ENCODE measurements around the gene SLC35E1. TPM values are rescaled to one million over a fixed set of nuclear protein-coding genes. Genes with fewer than 3 reads are reported as not detected.

SLC35E1 gene
- total and polyA plus RNA-seq, 2 of the 4 experiments (the other 2 are of a cell fraction): 22.6 to 38.0 TPM

DNA sequence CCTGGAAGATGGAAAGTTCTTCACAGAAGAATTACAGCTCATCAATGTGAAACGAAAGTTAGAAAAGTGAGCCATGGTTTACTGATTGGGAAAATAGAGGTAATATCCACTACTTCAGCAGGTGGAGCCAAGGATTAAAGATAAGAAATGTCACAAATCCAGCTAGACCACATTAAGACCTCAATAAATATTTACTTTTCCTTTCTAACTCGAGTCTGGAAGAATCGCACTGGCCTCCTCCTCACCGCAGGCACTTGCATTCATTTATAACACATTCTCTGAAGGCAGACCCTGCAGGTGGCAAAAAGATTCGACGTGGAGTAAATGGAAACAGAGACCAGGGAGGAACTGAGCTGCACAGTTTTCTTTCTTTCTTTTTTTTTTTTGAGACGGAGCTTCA lies 7.4 kb downstream of the SLC35E1 start:
- H3K27me3 ChIP-seq (ENCODE audit: control insufficient read depth, insufficient read depth, low read length): no peaks in the 10 kb centered on the region

More for the DNA sequence above, 7.4 kb downstream of the SLC35E1 start:
- dilution Hi-C loops (cut with HindIII; ENCODE audit: low sequenced_read_pairs, unreplicated experiment) (no loop called here), in situ Hi-C loops (cut with MboI; ENCODE audit: low sequenced_read_pairs) (no loop called here), intact Hi-C loops (cut with micrococcal nuclease) (no loop called here)
- Histone ChIP-seq H2AK5ac (ENCODE audit: low read depth, low read length) (no peak overlapping the region), H3K56ac (ENCODE audit: extremely low read depth, insufficient read depth, low read length) (no peak overlapping the region), H2AFZ (replicated peaks; ENCODE audit: low read length, poor library complexity) (no peak overlapping the region), H3K18ac (ENCODE audit: low read depth, low read length) (no peak overlapping the region), H3K23ac (ENCODE audit: low read depth, low read length) (no peak overlapping the region), H4K5ac (ENCODE audit: low read depth, low read length) (no peak overlapping the region), H2AK9ac (replicated peaks; ENCODE audit: low read depth, low read length, poor library complexity) (no peak overlapping the region), H4K8ac (ENCODE audit: low read depth in 2 of 2, low read length in 2 of 2) (no peak overlapping the region), H3K36me3 (ENCODE audit: control insufficient read depth, insufficient read depth, low read length) (peaks cover 54% of the 10 kb centered on the region), H2BK15ac (ENCODE audit: low read depth, low read length) (no peak overlapping the region), H3K79me1 (ENCODE audit: low read depth in 1 of 2, low read length in 2 of 2) (peaks cover 22 to 59% of the 10 kb centered on the region in 2 experiments), H3K4ac (ENCODE audit: low read depth, low read length) (no peak overlapping the region), H3K9me1 (ENCODE audit: insufficient read depth, low read length) (peaks cover 7% of the 10 kb centered on the region), H3K9me3 (ENCODE audit: control insufficient read depth, insufficient read depth, low read length) (no peaks in the 10 kb centered on the region), H4K20me1 (ENCODE audit: insufficient read depth, low read length) (peaks cover 13% of the 10 kb centered on the region), H4K91ac (ENCODE audit: insufficient read depth, low read depth, low read length) (no peak overlapping the region), H2BK5ac (ENCODE audit: low read depth, low read length, poor library complexity, severe bottlenecking) (no peak overlapping the region), H3K4me3 (ENCODE audit: insufficient read depth, low read depth, low read length) (no peak overlapping the region), H3K27ac (ENCODE audit: insufficient read depth, low read length) (no peak overlapping the region), H3K4me1 (ENCODE audit: control insufficient read depth, insufficient read depth, low read length) (peaks cover 2% of the 10 kb centered on the region), H3K4me2 (ENCODE audit: low read depth, low read length) (no peak overlapping the region), H2BK20ac (ENCODE audit: low read depth, low read length) (no peak overlapping the region), H3K14ac (replicated peaks; ENCODE audit: low read depth, low read length) (no peak overlapping the region), H3K9ac (ENCODE audit: low read depth, low read length) (no peak overlapping the region), H2BK120ac (ENCODE audit: low read depth, low read length) (no peak overlapping the region)
- TF ChIP-seq RFX5 (IDR thresholded peaks at IDR 0.05; ENCODE audit: low read depth, low read length) (no peak), POLR2A (IDR thresholded peaks at IDR 0.05; ENCODE audit: low read depth, low read length) (no peak), SMC3 (IDR thresholded peaks at IDR 0.05; ENCODE audit: low read depth, low read length) (no peak), CEBPB (IDR thresholded peaks at IDR 0.05; ENCODE audit: low read depth, low read length) (no peak), RAD21 (IDR thresholded peaks at IDR 0.05; ENCODE audit: low read length) (no peak), CHD1 (IDR thresholded peaks at IDR 0.05; ENCODE audit: low read depth, low read length) (no peak), MXI1 (IDR thresholded peaks at IDR 0.05; ENCODE audit: borderline replicate concordance, low read depth, low read length) (no peak), NFE2L2 (IDR thresholded peaks at IDR 0.05; ENCODE audit: low read depth, low read length) (no peak), MAFK (IDR thresholded peaks at IDR 0.05; ENCODE audit: low read depth, low read length) (no peak), RCOR1 (IDR thresholded peaks at IDR 0.05; ENCODE audit: insufficient replicate concordance, low read length) (no peak), FOS (IDR thresholded peaks at IDR 0.05; ENCODE audit: low read depth, low read length) (no peak), BHLHE40 (IDR thresholded peaks at IDR 0.05; ENCODE audit: low read depth, low read length) (no peak), MAZ (IDR thresholded peaks at IDR 0.05; ENCODE audit: borderline replicate concordance, low read depth, low read length) (no peak)
- TF ChIP-seq, protein P1, sequence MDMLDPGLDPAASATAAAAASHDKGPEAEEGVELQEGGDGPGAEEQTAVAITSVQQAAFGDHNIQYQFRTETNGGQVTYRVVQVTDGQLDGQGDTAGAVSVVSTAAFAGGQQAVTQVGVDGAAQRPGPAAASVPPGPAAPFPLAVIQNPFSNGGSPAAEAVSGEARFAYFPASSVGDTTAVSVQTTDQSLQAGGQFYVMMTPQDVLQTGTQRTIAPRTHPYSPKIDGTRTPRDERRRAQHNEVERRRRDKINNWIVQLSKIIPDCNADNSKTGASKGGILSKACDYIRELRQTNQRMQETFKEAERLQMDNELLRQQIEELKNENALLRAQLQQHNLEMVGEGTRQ (IDR thresholded peaks at IDR 0.05; ENCODE audit: low read depth, low read length): no peak
- TF ChIP-seq, protein P2, sequence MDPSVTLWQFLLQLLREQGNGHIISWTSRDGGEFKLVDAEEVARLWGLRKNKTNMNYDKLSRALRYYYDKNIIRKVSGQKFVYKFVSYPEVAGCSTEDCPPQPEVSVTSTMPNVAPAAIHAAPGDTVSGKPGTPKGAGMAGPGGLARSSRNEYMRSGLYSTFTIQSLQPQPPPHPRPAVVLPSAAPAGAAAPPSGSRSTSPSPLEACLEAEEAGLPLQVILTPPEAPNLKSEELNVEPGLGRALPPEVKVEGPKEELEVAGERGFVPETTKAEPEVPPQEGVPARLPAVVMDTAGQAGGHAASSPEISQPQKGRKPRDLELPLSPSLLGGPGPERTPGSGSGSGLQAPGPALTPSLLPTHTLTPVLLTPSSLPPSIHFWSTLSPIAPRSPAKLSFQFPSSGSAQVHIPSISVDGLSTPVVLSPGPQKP (IDR thresholded peaks at IDR 0.05; ENCODE audit: borderline replicate concordance, low read depth, low read length): no peak
- TF ChIP-seq, protein P3, sequence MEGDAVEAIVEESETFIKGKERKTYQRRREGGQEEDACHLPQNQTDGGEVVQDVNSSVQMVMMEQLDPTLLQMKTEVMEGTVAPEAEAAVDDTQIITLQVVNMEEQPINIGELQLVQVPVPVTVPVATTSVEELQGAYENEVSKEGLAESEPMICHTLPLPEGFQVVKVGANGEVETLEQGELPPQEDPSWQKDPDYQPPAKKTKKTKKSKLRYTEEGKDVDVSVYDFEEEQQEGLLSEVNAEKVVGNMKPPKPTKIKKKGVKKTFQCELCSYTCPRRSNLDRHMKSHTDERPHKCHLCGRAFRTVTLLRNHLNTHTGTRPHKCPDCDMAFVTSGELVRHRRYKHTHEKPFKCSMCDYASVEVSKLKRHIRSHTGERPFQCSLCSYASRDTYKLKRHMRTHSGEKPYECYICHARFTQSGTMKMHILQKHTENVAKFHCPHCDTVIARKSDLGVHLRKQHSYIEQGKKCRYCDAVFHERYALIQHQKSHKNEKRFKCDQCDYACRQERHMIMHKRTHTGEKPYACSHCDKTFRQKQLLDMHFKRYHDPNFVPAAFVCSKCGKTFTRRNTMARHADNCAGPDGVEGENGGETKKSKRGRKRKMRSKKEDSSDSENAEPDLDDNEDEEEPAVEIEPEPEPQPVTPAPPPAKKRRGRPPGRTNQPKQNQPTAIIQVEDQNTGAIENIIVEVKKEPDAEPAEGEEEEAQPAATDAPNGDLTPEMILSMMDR (conservative IDR thresholded peaks at IDR 0.05; ENCODE audit: low read depth, low read length): no peak
- ATAC-seq (ENCODE audit: low read depth) (no peak), DNase-seq (no peak)
- BruUV-seq (replicated peaks): no TSS peak
- ChIA-PET POLR2A (ENCODE audit: unreplicated experiment) (no interaction called here), CTCF (no interaction called here)
- 94% methylated on average over 3 of the region's 7 CpGs; no CpG with 5 or more reads in 1 of the 2 experiments for WGBS, 2 experiments (ENCODE audit: extremely low coverage in 2 of 2, insufficient read length in 1 of 2)

Measured in IMR-90 (cell line).